IMR-90 (cell line): ENCODE measurements around the gene PTPRU. TPM values are rescaled to one million over a fixed set of nuclear protein-coding genes. Genes with fewer than 3 reads are reported as not detected.

ENCODE experiments used
- ATAC-seq: fragments of 200-7000 bp; cut with Tn5 transposase; 2 replicates; pipeline ENCODE4 v1.9.1; 2020; ENCODE audit warnings: low read depth, mild to moderate bottlenecking, moderate library complexity
- BruUV-seq: library from RNA; stranded (reverse); fragments of 400-500 nt; replicated peaks from 2 replicates; lab custom pipeline; 2021; lab: Mats Ljungman, UMichigan
- CTCF ChIA-PET: fragments of 300-600 bp; formaldehyde crosslinking; extraction: SDS; loops from one replicate; lab custom pipeline; 2021; ENCODE audit warnings: antibody characterized with exemption; lab: Yijun Ruan, JAX
- POLR2A ChIA-PET: fragments of 300-600 bp; sonication (Branson Sonifier 250); formaldehyde crosslinking; loops from one replicate; lab custom pipeline; 2022; ENCODE audit warnings: antibody characterized with exemption; ENCODE audit not compliant: unreplicated experiment; lab: Charles Lee
- DNase-seq: peaks from one replicate; pipeline ENCODE4 v3.0.0; 2013
- H2AFZ ChIP-seq: replicated peaks from 2 replicates; pipeline ENCODE3; 2013; ENCODE audit warnings: low read length, mild to moderate bottlenecking; ENCODE audit not compliant: poor library complexity
- H2AK5ac ChIP-seq: 2 replicates; pipeline ENCODE4 v1.6.1; 2013; ENCODE audit warnings: low read depth, low read length, inconsistent platforms
- H2AK9ac ChIP-seq: replicated peaks from 2 replicates; pipeline ENCODE3; 2013; ENCODE audit warnings: mild to moderate bottlenecking, low read depth, low read length, moderate library complexity; ENCODE audit not compliant: poor library complexity
- H2BK120ac ChIP-seq: 2 replicates; pipeline ENCODE4 v1.6.1; 2013; ENCODE audit warnings: low read depth, low read length, inconsistent platforms
- H2BK15ac ChIP-seq: 3 replicates; pipeline ENCODE4 v1.6.1; 2013; ENCODE audit warnings: low read depth, low read length, inconsistent platforms
- H2BK20ac ChIP-seq: 2 replicates; pipeline ENCODE4 v1.6.1; 2013; ENCODE audit warnings: low read depth, mild to moderate bottlenecking, inconsistent platforms, low read length, moderate library complexity
- H2BK5ac ChIP-seq: 2 replicates; pipeline ENCODE4 v1.6.1; 2013; ENCODE audit warnings: mild to moderate bottlenecking, low read depth, low read length, inconsistent platforms; ENCODE audit not compliant: poor library complexity, severe bottlenecking
- H3K14ac ChIP-seq: replicated peaks from 2 replicates; pipeline ENCODE4 v1.6.1; 2013; ENCODE audit warnings: low read depth, low read length, inconsistent platforms
- H3K18ac ChIP-seq: 2 replicates; pipeline ENCODE4 v1.6.1; 2013; ENCODE audit warnings: low read depth, low read length, control low read depth
- H3K23ac ChIP-seq: 2 replicates; pipeline ENCODE4 v1.6.1; 2013; ENCODE audit warnings: low read depth, low read length, inconsistent platforms
- H3K27ac ChIP-seq: 2 replicates; pipeline ENCODE4 v1.5.1; 2013; ENCODE audit warnings: mild to moderate bottlenecking, control low read depth, low read length; ENCODE audit not compliant: insufficient read depth
- H3K27me3 ChIP-seq: 2 replicates; pipeline ENCODE4 v1.6.1; 2013; ENCODE audit warnings: low read length; ENCODE audit not compliant: control insufficient read depth, insufficient read depth
- H3K36me3 ChIP-seq: 2 replicates; pipeline ENCODE4 v1.6.1; 2013; ENCODE audit warnings: low read length, mixed read lengths; ENCODE audit not compliant: control insufficient read depth, insufficient read depth
- H3K4ac ChIP-seq: 2 replicates; pipeline ENCODE4 v1.6.1; 2013; ENCODE audit warnings: low read depth, low read length, inconsistent platforms
- H3K4me1 ChIP-seq: 2 replicates; pipeline ENCODE4 v1.6.1; 2013; ENCODE audit warnings: low read length, mixed read lengths; ENCODE audit not compliant: control insufficient read depth, insufficient read depth
- H3K4me2 ChIP-seq: 2 replicates; pipeline ENCODE4 v1.6.1; 2013; ENCODE audit warnings: low read depth, mild to moderate bottlenecking, control low read depth, low read length, moderate library complexity
- H3K4me3 ChIP-seq: 2 replicates; pipeline ENCODE4 v1.5.1; 2013; ENCODE audit warnings: low read depth, mild to moderate bottlenecking, control low read depth, low read length, moderate library complexity; ENCODE audit not compliant: insufficient read depth
- H3K56ac ChIP-seq: 2 replicates; pipeline ENCODE4 v1.6.1; 2013; ENCODE audit warnings: low read length, inconsistent platforms; ENCODE audit not compliant: insufficient read depth; ENCODE audit errors: extremely low read depth
- H3K79me1 ChIP-seq, 2 experiments: 2 replicates each; pipeline ENCODE4 v1.6.1; 2013; ENCODE audit warnings: low read length in 2 of 2, inconsistent platforms in 1 of 2, low read depth in 1 of 2
- H3K9ac ChIP-seq: 2 replicates; pipeline ENCODE4 v1.6.1; 2013; ENCODE audit warnings: low read depth, low read length, control low read depth
- H3K9me1 ChIP-seq: 2 replicates; pipeline ENCODE4 v1.6.1; 2013; ENCODE audit warnings: low read length, inconsistent platforms; ENCODE audit not compliant: insufficient read depth
- H3K9me3 ChIP-seq: 2 replicates; pipeline ENCODE4 v1.6.1; 2013; ENCODE audit warnings: low read length; ENCODE audit not compliant: control insufficient read depth, insufficient read depth
- H4K20me1 ChIP-seq: 2 replicates; pipeline ENCODE4 v1.6.1; 2013; ENCODE audit warnings: low read length, inconsistent platforms; ENCODE audit not compliant: insufficient read depth
- H4K5ac ChIP-seq: 2 replicates; pipeline ENCODE4 v1.6.1; 2013; ENCODE audit warnings: mild to moderate bottlenecking, low read depth, low read length, control low read depth
- H4K8ac ChIP-seq, 2 experiments: 2 replicates each; pipeline ENCODE4 v1.6.1; 2013; ENCODE audit warnings: low read depth in 2 of 2, low read length in 2 of 2, control low read depth in 1 of 2, inconsistent platforms in 1 of 2
- H4K91ac ChIP-seq: 2 replicates; pipeline ENCODE4 v1.6.1; 2013; ENCODE audit warnings: low read depth, low read length, inconsistent platforms; ENCODE audit not compliant: insufficient read depth
- BHLHE40 ChIP-seq: fragments of 150-350 bp; IDR thresholded peaks from 2 replicates; pipeline ENCODE4 v1.6.1; 2016; ENCODE audit warnings: mild to moderate bottlenecking, low read depth, low read length
- CTCF ChIP-seq: conservative IDR thresholded peaks from 2 replicates; pipeline ENCODE4 v1.5.1; 2012; ENCODE audit warnings: mild to moderate bottlenecking, low read depth, low read length, improper control_type of control experiment
- ELK1 ChIP-seq: fragments of 150-350 bp; IDR thresholded peaks from 2 replicates; pipeline ENCODE4 v1.6.1; 2016; ENCODE audit warnings: low read depth, mild to moderate bottlenecking, low read length, moderate library complexity, borderline replicate concordance
- RAD21 ChIP-seq: IDR thresholded peaks from 2 replicates; pipeline ENCODE4 v1.6.1; 2012; ENCODE audit warnings: low read length, improper control_type of control experiment
- SMC3 ChIP-seq: fragments of 150-350 bp; IDR thresholded peaks from 2 replicates; pipeline ENCODE4 v1.6.1; 2016; ENCODE audit warnings: low read depth, mild to moderate bottlenecking, antibody characterized with exemption, low read length, moderate library complexity
- WGBS, 2 experiments: methylation state at CpG; one replicate each; pipeline versions ENCODE4 v1.1.5 to v1.1.7; 2013; ENCODE audit warnings: missing lambda C conversion rate in 2 of 2; ENCODE audit not compliant: insufficient read length in 1 of 2; ENCODE audit errors: extremely low coverage in 2 of 2; 5-methylcytosine and 5-hydroxymethylcytosine counted together
- dilution Hi-C: fragments of 300-500 bp; cut with HindIII; formaldehyde crosslinking; loops from one replicate; pipeline ENCODE4 v1.14.3; 2018; ENCODE audit warnings: low sequenced_read_pairs; ENCODE audit not compliant: unreplicated experiment
- in situ Hi-C: fragments of 300-500 bp; cut with MboI; formaldehyde crosslinking; loops from 3 replicates; pipeline ENCODE4 v1.14.3; 2019; ENCODE audit warnings: low sequenced_read_pairs, inconsistent platforms, mixed read lengths
- intact Hi-C: fragments of 100-400 bp; cut with micrococcal nuclease; formaldehyde crosslinking; loops from 2 replicates; pipeline ENCODE4 v1.10.0; 2022
- polyA plus RNA-seq, 3 experiments: library from polyadenylated mRNA; depleted of rRNA; stranded (reverse); fragments of >200 nt; gene quantifications; 2 replicates each; pipeline ENCODE4 v1.2.3, GENCODE V29; 2012; ENCODE audit warnings: low replicate concordance in 1 of 3
- total RNA-seq: library from RNA; depleted of rRNA; stranded (reverse); fragments of >200 nt; gene quantifications from 2 replicates; pipeline ENCODE4 v1.2.3, GENCODE V29; 2012

Gene PTPRU
- total and polyA plus RNA-seq, 2 of the 4 experiments (the other 2 are of a cell fraction): 7.0 to 10.7 TPM

DNA sequence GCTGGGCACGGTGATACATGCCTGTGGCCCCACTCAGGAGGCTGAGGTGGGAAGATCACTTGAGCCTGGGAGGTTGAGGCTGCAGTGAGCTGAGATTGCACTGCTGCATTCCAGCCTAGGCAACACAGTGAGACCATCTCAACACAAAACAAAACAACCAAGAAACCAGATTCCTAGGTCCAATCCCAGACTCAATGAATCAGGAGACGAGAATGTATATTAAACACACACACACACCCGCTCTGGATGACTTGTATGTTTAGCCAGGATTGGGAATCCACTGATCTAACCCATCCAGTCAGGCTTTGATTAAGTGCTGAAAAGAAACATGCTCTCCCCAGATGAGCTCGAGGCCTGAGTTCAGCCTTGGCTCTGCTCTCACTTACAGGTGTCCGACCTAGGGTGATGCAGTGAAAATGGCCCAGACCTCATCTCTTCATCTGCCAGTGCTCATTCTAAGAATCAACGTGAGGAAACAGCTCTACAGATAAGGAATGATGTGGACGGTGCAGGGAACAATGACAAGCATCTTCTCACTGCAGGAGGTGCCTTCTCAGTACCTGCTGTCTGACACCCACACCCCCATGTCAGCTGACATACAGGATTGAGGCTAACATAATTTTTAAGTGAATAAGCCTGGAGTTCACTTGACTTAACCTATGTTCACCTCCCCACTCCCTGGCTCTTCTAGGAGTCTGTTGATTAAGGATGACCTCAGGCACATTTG, 39.3 kb upstream of the PTPRU start (continued):
- no peak for TF ChIP-seq CTCF

- peak overlapping the region; percentile 73 for H2BK20ac ChIP-seq
- H4K8ac ChIP-seq: peak overlapping the region in 1 of 2 experiments; percentile 47; a peak in 1 of 4 replicates
- H4K91ac ChIP-seq: peak overlapping the region; percentile 40
- no peak overlapping the region for H3K56ac ChIP-seq
- peaks cover 27% of the 10 kb centered on the region for H3K4me1 ChIP-seq
- peak overlapping the region; percentile 9; the same call in 1 of the 3 replicates for H2BK15ac ChIP-seq
- peak overlapping the region; percentile 42; the same call in 1 of the 2 replicates for H3K27ac ChIP-seq
- H4K20me1 ChIP-seq: peaks cover 6% of the 10 kb centered on the region
- no CpG with 5 or more reads among the region's 2 CpGs for WGBS, 2 experiments
- H4K5ac ChIP-seq: no peak overlapping the region
- peak overlapping the region; percentile 84 for H2BK120ac ChIP-seq
- CTCF ChIA-PET: interaction anchor here (0.7 to 3.4 kb wide), 10 partner anchors 11 to 316 kb away, joined by 3 to 19 read pairs (median 4); partner anchors contain the start of gene SRSF4
- peaks cover 22% of the 10 kb centered on the region for H3K36me3 ChIP-seq
- peak; percentile 62 for DNase-seq
- no peak overlapping the region for H2AFZ ChIP-seq
- no peak overlapping the region for H3K18ac ChIP-seq
- H3K79me1 ChIP-seq: peaks cover 0 to 25% of the 10 kb centered on the region in 2 experiments; a peak in 2 of 4 replicates
- H3K4me2 ChIP-seq: no peak overlapping the region
- H3K9ac ChIP-seq: no peak overlapping the region
- in situ Hi-C loops: loop anchor here (5.0 kb wide), 2 partner anchors 160 to 315 kb away; no protein-coding TSS in a partner anchor
- H3K4me3 ChIP-seq: no peak overlapping the region
- no peak overlapping the region for H3K23ac ChIP-seq
- BruUV-seq: no TSS peak
- H2BK5ac ChIP-seq: peak overlapping the region; percentile 49
- H3K9me3 ChIP-seq: no peaks in the 10 kb centered on the region
- no peaks in the 10 kb centered on the region for H3K27me3 ChIP-seq
- peak overlapping the region; percentile 78 for H3K4ac ChIP-seq
- H2AK9ac ChIP-seq: peak overlapping the region; percentile 32
- intact Hi-C loops: loop anchor here (1.0 to 10.0 kb wide), 4 partner anchors 15 to 553 kb away; partner anchors contain the start of genes RNU11 and TAF12
- dilution Hi-C loops: no loop called here
- peak overlapping the region; percentile 38 for H3K14ac ChIP-seq
- ATAC-seq: peak; percentile 37
- POLR2A ChIA-PET: interaction anchor here (1.4 kb wide), 1 partner anchor 16 kb away, joined by 7 read pairs; the partner anchor contains the start of gene SRSF4
- no peak for TF ChIP-seq BHLHE40
- TF ChIP-seq ELK1: no peak
- TF ChIP-seq SMC3: peak; percentile 49
- TF ChIP-seq RAD21: peak; percentile 61
- TF ChIP-seq CTCF: peak; percentile 51
- H3K9me1 ChIP-seq: peaks cover 34% of the 10 kb centered on the region
- H2AK5ac ChIP-seq: peak overlapping the region; percentile 60; the same call in 1 of the 2 replicates
Observed at GRCh38 chr1:29197590-29197924, 38.8 kb upstream of the PTPRU start.
